OCI-LY3 (cell line): ENCODE results near the gene TNKS2.

ENCODE experiments used
- H2AFZ ChIP-seq: fragments of 200-600, 300-600 bp; shearing (Covaris generic); 2 replicates; pipeline ENCODE4 v1.6.0; 2014; ENCODE audit warnings: antibody characterized with exemption, low read depth, low read length
- H3K27ac ChIP-seq: fragments of 200-600, 300-600 bp; sonication (generic); 2 replicates; pipeline ENCODE4 v1.5.1; 2014; ENCODE audit warnings: mild to moderate bottlenecking, low read length, moderate library complexity, mixed read lengths
- H3K27me3 ChIP-seq: fragments of 200-600, 300-600 bp; sonication (generic); 2 replicates; pipeline ENCODE4 v1.6.1; 2014; ENCODE audit warnings: low read depth, low read length, mixed read lengths
- H3K36me3 ChIP-seq: fragments of 200-600, 300-600 bp; sonication (generic); replicated peaks from 2 replicates; pipeline ENCODE3; 2014; ENCODE audit warnings: low read depth, low read length, mixed read lengths
- H3K4me1 ChIP-seq: fragments of 300-600, 200-600 bp; sonication (generic); 2 replicates; pipeline ENCODE4 v1.6.1; 2014; ENCODE audit warnings: low read length, mixed read lengths
- H3K4me2 ChIP-seq: fragments of 200-600, 300-600 bp; sonication (generic); 2 replicates; pipeline ENCODE4 v1.6.1; 2014; ENCODE audit warnings: low read length, mixed read lengths
- H3K4me3 ChIP-seq: fragments of 300-600, 200-600 bp; sonication (generic); 2 replicates; pipeline ENCODE4 v1.5.1; 2014; ENCODE audit warnings: antibody characterized with exemption, mild to moderate bottlenecking, low read length, moderate library complexity
- H3K79me2 ChIP-seq: fragments of 300-600, 200-600 bp; shearing (Covaris generic); 2 replicates; pipeline ENCODE4 v1.6.1; 2014; ENCODE audit warnings: mild to moderate bottlenecking, low read length, mixed read lengths
- H3K9ac ChIP-seq: fragments of 300-600, 200-600 bp; shearing (Covaris generic); 2 replicates; pipeline ENCODE4 v1.6.0; 2014; ENCODE audit warnings: mild to moderate bottlenecking, low read length, moderate library complexity
- H3K9me3 ChIP-seq: fragments of 200-600, 300-600 bp; shearing (Covaris generic); 2 replicates; pipeline ENCODE4 v1.6.1; 2014; ENCODE audit warnings: low read length, mixed read lengths; ENCODE audit not compliant: insufficient read depth
- H4K20me1 ChIP-seq: fragments of 200-600, 300-600 bp; sonication (generic); 2 replicates; pipeline ENCODE4 v1.6.1; 2016; ENCODE audit warnings: low read length, mixed read lengths; ENCODE audit not compliant: insufficient read depth
- CTCF ChIP-seq: fragments of 200-600, 300-600 bp; sonication (generic); IDR thresholded peaks from 2 replicates; pipeline ENCODE4 v1.5.1; 2014; ENCODE audit warnings: antibody characterized with exemption, low read length, low read depth
- EZH2phosphoT487 ChIP-seq: fragments of 200-600 bp; shearing (Covaris generic); IDR thresholded peaks from 2 replicates; pipeline ENCODE4 v1.6.1; 2018; ENCODE audit warnings: antibody characterized with exemption, mixed run types, low read depth

Gene TNKS2

GRCh38 chr10:91798649-91799611, 704 bp downstream of the TNKS2 start:
- Histone ChIP-seq H3K4me2 (peak overlapping the region; percentile 85), H3K36me3 (peaks cover 18% of the 10 kb centered on the region), H4K20me1 (peaks cover 40% of the 10 kb centered on the region), H3K4me1 (peaks cover 24% of the 10 kb centered on the region), H3K27ac (peak overlapping the region; percentile 78), H2AFZ (no peak overlapping the region), H3K9me3 (no peaks in the 10 kb centered on the region), H3K9ac (peak overlapping the region; percentile 97), H3K27me3 (no peaks in the 10 kb centered on the region), H3K79me2 (peaks cover 66% of the 10 kb centered on the region), H3K4me3 (peak overlapping the region; percentile 98)
- TF ChIP-seq EZH2phosphoT487 = no peak
- no peak for TF ChIP-seq CTCF

GRCh38 chr10:91799612-91799975, 1.4 kb downstream of the TNKS2 start:
- peaks cover 22% of the 10 kb centered on the region for H3K36me3 ChIP-seq
- H3K9ac ChIP-seq = peak overlapping the region; percentile 97
- peak overlapping the region; percentile 78; the same call in 1 of the 2 replicates for H3K27ac ChIP-seq
- peaks cover 73% of the 10 kb centered on the region for H3K79me2 ChIP-seq
- no peaks in the 10 kb centered on the region for H3K9me3 ChIP-seq
- TF ChIP-seq CTCF = no peak
- no peak for TF ChIP-seq EZH2phosphoT487
- no peaks in the 10 kb centered on the region for H3K27me3 ChIP-seq
- H3K4me3 ChIP-seq = peak overlapping the region; percentile 98
- H3K4me1 ChIP-seq = peaks cover 24% of the 10 kb centered on the region
- H2AFZ ChIP-seq = no peak overlapping the region
- H4K20me1 ChIP-seq = peaks cover 46% of the 10 kb centered on the region
- H3K4me2 ChIP-seq = peak overlapping the region; percentile 85

GRCh38 chr10:91800182-91800581, 2.0 kb downstream of the TNKS2 start:
- Histone ChIP-seq H3K27ac (no peak overlapping the region), H3K27me3 (no peaks in the 10 kb centered on the region), H2AFZ (no peak overlapping the region), H4K20me1 (peaks cover 49% of the 10 kb centered on the region), H3K9ac (0 out of 2 replicates have a peak overlapping the region, but pooled peaks have one; percentile 97), H3K79me2 (peaks cover 79% of the 10 kb centered on the region), H3K4me3 (peak overlapping the region; percentile 98), H3K4me1 (peaks cover 24% of the 10 kb centered on the region), H3K36me3 (peaks cover 22% of the 10 kb centered on the region), H3K4me2 (peak overlapping the region; percentile 85), H3K9me3 (no peaks in the 10 kb centered on the region)
- no peak for TF ChIP-seq CTCF
- TF ChIP-seq EZH2phosphoT487 = no peak

GRCh38 chr10:91800756-91801155, 2.5 kb downstream of the TNKS2 start:
- H3K36me3 ChIP-seq = peaks cover 22% of the 10 kb centered on the region
- no peak overlapping the region for H2AFZ ChIP-seq
- TF ChIP-seq CTCF (no peak), EZH2phosphoT487 (no peak)
- H3K79me2 ChIP-seq = peaks cover 85% of the 10 kb centered on the region
- no peak overlapping the region for H3K27ac ChIP-seq
- no peaks in the 10 kb centered on the region for H3K9me3 ChIP-seq
- H3K4me1 ChIP-seq = peaks cover 24% of the 10 kb centered on the region
- H3K4me2 ChIP-seq = no peak overlapping the region
- H4K20me1 ChIP-seq = peaks cover 55% of the 10 kb centered on the region
- H3K9ac ChIP-seq = no peak overlapping the region
- no peaks in the 10 kb centered on the region for H3K27me3 ChIP-seq
- no peak overlapping the region for H3K4me3 ChIP-seq
